Measurements from ENCODE around the gene CABYR. TPM values are rescaled to one million over a fixed set of nuclear protein-coding genes. Genes with fewer than 3 reads are reported as not detected.

CABYR gene
- polyA plus RNA-seq, 1 donor: 2.7 TPM

GRCh38 chr18:24190590-24190989 lies 51.7 kb downstream of the CABYR start:
- no peak for DNase-seq

- no peak for DNase-seq
These were observed 56.6 kb downstream of the CABYR start for GRCh38 chr18:24195296-24196053.

GRCh38 chr18:24196764-24197163 lies 57.9 kb downstream of the CABYR start:
- no peak for DNase-seq

GRCh38 chr18:24197412-24197811 lies 58.5 kb downstream of the CABYR start:
- DNase-seq: no peak

GRCh38 chr18:24198461-24198860 lies 59.6 kb downstream of the CABYR start:
- DNase-seq: no peak

GRCh38 chr18:24199372-24199962 lies 60.6 kb downstream of the CABYR start:
- DNase-seq: no peak

GRCh38 chr18:24200494-24201290 lies 61.8 kb downstream of the CABYR start:
- DNase-seq: peak; percentile 36

- no peak for DNase-seq
These were observed 63.1 kb downstream of the CABYR start for GRCh38 chr18:24201699-24202687.

GRCh38 chr18:24204904-24205303 lies 66.0 kb downstream of the CABYR start:
- DNase-seq: no peak

GRCh38 chr18:24208270-24209035 lies 69.6 kb downstream of the CABYR start:
- no peak for DNase-seq

GRCh38 chr18:24209558-24209957 lies 70.7 kb downstream of the CABYR start:
- DNase-seq: no peak

Other genes with a start within 250 kb of the CABYR start
- 4.1 TPM for gene TTC39C, start 124.3 kb upstream of the CABYR start, polyA plus RNA-seq (ENCODE audit: insufficient read length)